MCF 10A (cell line): ENCODE results near the gene LUZP2. TPM values are rescaled to one million over a fixed set of nuclear protein-coding genes. Genes with fewer than 3 reads are reported as not detected.

Source experiments
- BruUV-seq: library from RNA; stranded (reverse); fragments of 400-500 nt; replicated peaks from 2 replicates; lab custom pipeline; 2021; lab: Mats Ljungman, UMichigan
- CTCF ChIA-PET: fragments of 300-600 bp; sonication (Branson Sonifier 250); formaldehyde crosslinking; extraction: SDS; loops from one replicate; lab custom pipeline; 2021; ENCODE audit warnings: antibody characterized with exemption, inconsistent platforms; lab: Yijun Ruan, JAX
- POLR2A ChIA-PET: fragments of 300-600, 350-650 bp; sonication (Branson Sonifier 250); formaldehyde crosslinking; extraction: SDS; loops from one replicate; lab custom pipeline; 2020; ENCODE audit warnings: antibody characterized with exemption, inconsistent platforms; lab: Yijun Ruan, JAX
- DNase-seq: peaks from one replicate; pipeline ENCODE4 v3.0.0-alpha.2; 2018; ENCODE audit not compliant: unreplicated experiment
- H3K27ac Mint-ChIP-seq: one replicate; pipeline ENCODE4 v1.8.0; 2022; ENCODE audit warnings: mild to moderate bottlenecking, low read depth, mixed read lengths; ENCODE audit not compliant: unreplicated experiment
- H3K27me3 Mint-ChIP-seq: one replicate; pipeline ENCODE4 v1.8.0; 2022; ENCODE audit warnings: mixed read lengths; ENCODE audit not compliant: insufficient read depth, unreplicated experiment
- H3K36me3 Mint-ChIP-seq: one replicate; pipeline ENCODE4 v1.8.0; 2022; ENCODE audit warnings: mild to moderate bottlenecking, moderate library complexity, mixed read lengths; ENCODE audit not compliant: insufficient read depth, unreplicated experiment
- H3K4me1 Mint-ChIP-seq: one replicate; pipeline ENCODE4 v1.8.0; 2022; ENCODE audit warnings: mixed read lengths; ENCODE audit not compliant: insufficient read depth, unreplicated experiment
- H3K4me3 Mint-ChIP-seq: one replicate; pipeline ENCODE4 v1.8.0; 2022; ENCODE audit warnings: mild to moderate bottlenecking, moderate library complexity, mixed read lengths; ENCODE audit not compliant: unreplicated experiment
- H3K9me3 Mint-ChIP-seq: one replicate; pipeline ENCODE4 v1.8.0; 2022; ENCODE audit warnings: mixed read lengths; ENCODE audit not compliant: unreplicated experiment
- CTCF ChIP-seq: fragments of 200-600 bp; IDR thresholded peaks from one replicate; pipeline ENCODE4 v1.8.0; 2022; ENCODE audit warnings: antibody characterized with exemption, mild to moderate bottlenecking; ENCODE audit not compliant: unreplicated experiment
- intact Hi-C: fragments of 100-400 bp; cut with micrococcal nuclease; formaldehyde crosslinking; loops from 2 replicates; pipeline ENCODE4 v1.14.1; 2022
- total RNA-seq: library from RNA; stranded (reverse); gene quantifications from 2 replicates; pipeline ENCODE4 v1.2.3, GENCODE V29; 2022

The LUZP2 gene
- total RNA-seq, 1 experiment from 2014 or later: not detected

DNA sequence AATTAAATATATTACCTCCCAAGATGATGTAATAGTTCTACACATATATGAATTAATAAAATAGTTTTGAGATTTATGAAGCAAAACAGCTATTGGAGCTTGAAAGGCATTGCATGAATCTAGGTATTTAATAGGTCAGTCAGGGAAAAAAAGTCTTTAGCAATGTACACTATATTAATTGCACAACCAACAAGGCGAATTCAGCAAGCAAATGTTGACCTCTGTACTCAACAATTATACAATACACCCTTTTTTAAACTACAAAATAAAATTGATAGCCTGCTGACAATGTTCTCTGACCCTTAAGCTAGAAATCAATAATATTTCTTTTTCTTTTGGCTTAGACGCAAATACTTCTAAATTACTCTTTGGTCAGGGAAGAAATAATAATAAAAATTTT is 345.5 kb downstream of the LUZP2 start:
- H3K36me3 Mint-ChIP-seq: peaks cover 7% of the 10 kb centered on the region
- H3K27me3 Mint-ChIP-seq: no peaks in the 10 kb centered on the region
- H3K4me1 Mint-ChIP-seq: no peaks in the 10 kb centered on the region
- H3K9me3 Mint-ChIP-seq: no peaks in the 10 kb centered on the region
- no peak for DNase-seq
- no peak for TF ChIP-seq CTCF
- no peak overlapping the region for H3K4me3 Mint-ChIP-seq
- CTCF ChIA-PET: no interaction called here
- no TSS peak for BruUV-seq
- intact Hi-C loops: no loop called here
- POLR2A ChIA-PET: interaction anchor here (0.7 kb wide), 1 partner anchor 140 kb away, joined by 4 read pairs; no protein-coding TSS in a partner anchor
- H3K27ac Mint-ChIP-seq: no peak overlapping the region

DNA sequence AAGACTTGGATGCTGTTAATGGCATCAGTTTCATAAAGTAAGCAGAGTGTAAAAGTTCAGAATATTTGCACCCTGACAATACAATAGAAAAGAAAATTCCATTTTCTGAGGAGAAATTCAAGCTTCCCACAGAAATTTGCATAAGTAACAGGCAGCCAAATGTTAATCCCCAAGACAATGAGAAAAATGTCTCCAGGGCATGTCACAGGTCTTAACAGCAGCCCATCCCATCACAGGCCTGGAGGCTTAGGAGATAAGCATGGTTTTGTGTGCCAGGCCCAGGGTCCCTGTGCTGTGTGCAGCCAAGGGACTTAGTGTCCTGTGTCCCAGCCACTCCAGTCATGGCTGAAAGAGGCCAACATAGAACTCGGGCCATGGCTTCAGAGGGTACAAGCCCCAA is 347.6 kb downstream of the LUZP2 start:
- no peaks in the 10 kb centered on the region for H3K9me3 Mint-ChIP-seq
- H3K36me3 Mint-ChIP-seq: peaks cover 7% of the 10 kb centered on the region
- intact Hi-C loops: no loop called here
- ChIA-PET POLR2A (no interaction called here), CTCF (interaction anchor here (0.6 kb wide), 1 partner anchor 84 kb away, joined by 3 read pairs; no protein-coding TSS in a partner anchor)
- no peak overlapping the region for H3K27ac Mint-ChIP-seq
- no peak for DNase-seq
- BruUV-seq: no TSS peak
- H3K4me1 Mint-ChIP-seq: no peaks in the 10 kb centered on the region
- no peaks in the 10 kb centered on the region for H3K27me3 Mint-ChIP-seq
- H3K4me3 Mint-ChIP-seq: no peak overlapping the region
- TF ChIP-seq CTCF: no peak

GRCh38 chr11:24848857-24849256 is 352.0 kb downstream of the LUZP2 start:
- CTCF ChIA-PET: no interaction called here

GRCh38 chr11:24855951-24856350 is 359.1 kb downstream of the LUZP2 start:
- ChIA-PET POLR2A (no interaction called here), CTCF (interaction anchor here (0.7 kb wide), 1 partner anchor 9 kb away, joined by 3 read pairs; no protein-coding TSS in a partner anchor)
- intact Hi-C loops: no loop called here
- Mint-ChIP-seq H3K9me3 (peaks cover 26% of the 10 kb centered on the region), H3K4me1 (no peaks in the 10 kb centered on the region), H3K4me3 (no peak overlapping the region), H3K27me3 (no peaks in the 10 kb centered on the region), H3K36me3 (no peaks in the 10 kb centered on the region), H3K27ac (no peak overlapping the region)
- TF ChIP-seq CTCF: no peak
- no TSS peak for BruUV-seq
- DNase-seq: no peak

More at GRCh38 chr11:24848857-24849256, 352.0 kb downstream of the LUZP2 start:
- H3K27ac Mint-ChIP-seq: no peak overlapping the region
- no peak overlapping the region for H3K4me3 Mint-ChIP-seq
- H3K36me3 Mint-ChIP-seq: peaks cover 7% of the 10 kb centered on the region
- peaks cover 16% of the 10 kb centered on the region for H3K9me3 Mint-ChIP-seq
- POLR2A ChIA-PET: no interaction called here
- intact Hi-C loops: no loop called here
- no peak for TF ChIP-seq CTCF
- H3K27me3 Mint-ChIP-seq: no peaks in the 10 kb centered on the region
- no peak for DNase-seq
- no TSS peak for BruUV-seq
- no peaks in the 10 kb centered on the region for H3K4me1 Mint-ChIP-seq
